CD4-positive, alpha-beta T cell treated with Interleukin-6 at 100 ng/mL for 8 hours (primary cell): Measurements from ENCODE around the gene SFXN4.
A peak's percentile ranks its signal among the peaks of the same experiment; 100 is the strongest.

ENCODE experiments used
- DNase-seq: peaks from one replicate; pipeline ENCODE4 v3.0.0-alpha.2; 2020; ENCODE audit warnings: mixed read lengths, low spot score

SFXN4 gene, protein sequence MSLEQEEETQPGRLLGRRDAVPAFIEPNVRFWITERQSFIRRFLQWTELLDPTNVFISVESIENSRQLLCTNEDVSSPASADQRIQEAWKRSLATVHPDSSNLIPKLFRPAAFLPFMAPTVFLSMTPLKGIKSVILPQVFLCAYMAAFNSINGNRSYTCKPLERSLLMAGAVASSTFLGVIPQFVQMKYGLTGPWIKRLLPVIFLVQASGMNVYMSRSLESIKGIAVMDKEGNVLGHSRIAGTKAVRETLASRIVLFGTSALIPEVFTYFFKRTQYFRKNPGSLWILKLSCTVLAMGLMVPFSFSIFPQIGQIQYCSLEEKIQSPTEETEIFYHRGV

DNA sequence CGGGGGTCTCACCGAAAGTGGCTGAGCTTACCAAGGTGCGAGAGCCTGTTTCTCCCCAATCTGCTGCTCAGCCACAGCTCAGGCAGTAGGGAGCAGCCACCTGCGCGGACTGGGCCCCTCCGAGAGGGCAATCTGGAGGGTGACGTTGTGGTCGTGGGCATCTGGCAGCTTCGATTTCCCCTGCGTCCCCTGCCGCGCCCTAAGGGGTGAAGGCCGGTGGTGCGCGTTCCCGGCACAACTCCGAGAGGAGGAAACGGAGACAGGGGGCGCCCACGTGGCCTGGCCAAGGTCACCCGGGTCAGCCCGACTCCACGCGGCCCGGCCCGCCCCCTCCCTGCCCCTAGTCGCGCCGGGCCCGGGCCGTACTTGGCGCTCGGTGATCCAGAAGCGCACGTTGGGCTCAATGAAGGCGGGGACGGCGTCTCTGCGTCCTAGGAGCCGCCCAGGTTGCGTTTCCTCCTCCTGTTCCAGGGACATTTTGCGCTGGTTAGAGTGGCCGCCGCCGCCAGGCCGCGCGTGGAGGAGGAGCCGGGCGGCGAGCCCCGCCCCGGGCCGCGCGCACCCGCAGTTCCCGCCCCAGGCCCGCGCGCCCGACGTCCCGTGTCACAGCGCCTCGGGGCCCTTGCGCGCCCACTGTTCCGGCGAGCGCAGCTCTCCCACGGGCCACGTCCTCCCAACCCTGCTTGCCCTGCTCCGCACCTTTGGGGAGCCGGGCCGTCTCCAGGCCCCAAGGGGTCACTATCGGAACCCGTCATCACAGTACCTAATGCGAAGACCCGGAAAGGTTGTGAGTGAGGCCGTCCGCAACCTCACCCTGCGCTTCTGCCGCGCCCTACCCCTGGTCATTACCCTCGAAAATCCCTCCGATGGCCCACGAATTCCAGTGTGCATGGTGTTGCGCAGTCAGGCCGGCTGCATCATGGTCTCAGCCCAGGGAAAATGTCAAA is at the start of gene SFXN4:
TSS of gene SFXN4 (minus strand) at position 544 of the 947 bp plus-strand sequence. CDS start at position 477, 67 bp downstream.
- peak; percentile 74 for DNase-seq

DNA sequence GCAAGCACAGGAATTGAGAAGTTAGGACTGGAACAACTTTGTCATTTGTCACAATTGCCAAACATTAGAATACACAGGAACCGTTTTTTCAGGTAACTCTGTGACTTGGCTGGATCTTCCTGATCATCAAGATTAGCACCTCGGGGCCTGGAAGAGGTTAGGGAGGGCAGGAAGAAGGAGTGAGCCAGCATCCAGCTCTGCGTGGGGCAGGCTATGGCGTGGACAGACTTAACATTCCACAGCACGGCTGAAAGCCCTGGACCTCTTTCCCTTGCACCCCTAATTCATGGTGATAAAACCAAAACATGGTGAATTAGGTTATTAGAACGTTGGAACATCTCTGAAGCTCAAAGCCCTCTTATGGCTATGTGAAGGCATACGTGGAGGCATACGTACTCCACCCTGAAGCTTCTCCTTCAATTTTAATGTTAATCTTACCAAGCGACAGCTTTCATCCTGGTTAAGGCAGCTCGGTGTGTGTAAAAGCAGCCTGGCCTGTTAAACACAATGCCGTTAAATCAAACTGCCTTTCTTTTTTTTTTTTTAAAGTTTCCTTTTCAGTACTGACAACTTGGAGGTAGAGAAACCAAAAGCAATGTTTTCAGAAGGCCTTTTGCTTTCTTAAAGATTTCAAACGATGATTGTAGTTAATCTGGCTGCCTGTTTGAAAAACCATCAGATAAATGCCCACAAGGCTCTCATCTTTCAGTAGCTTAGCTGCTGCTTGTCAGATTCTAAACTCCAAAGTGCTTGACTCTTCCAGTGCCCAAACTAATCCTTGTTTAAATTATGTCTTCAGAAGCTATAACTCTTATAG is 46.3 kb upstream of the SFXN4 start:
- DNase-seq: peak; percentile 31

DNA sequence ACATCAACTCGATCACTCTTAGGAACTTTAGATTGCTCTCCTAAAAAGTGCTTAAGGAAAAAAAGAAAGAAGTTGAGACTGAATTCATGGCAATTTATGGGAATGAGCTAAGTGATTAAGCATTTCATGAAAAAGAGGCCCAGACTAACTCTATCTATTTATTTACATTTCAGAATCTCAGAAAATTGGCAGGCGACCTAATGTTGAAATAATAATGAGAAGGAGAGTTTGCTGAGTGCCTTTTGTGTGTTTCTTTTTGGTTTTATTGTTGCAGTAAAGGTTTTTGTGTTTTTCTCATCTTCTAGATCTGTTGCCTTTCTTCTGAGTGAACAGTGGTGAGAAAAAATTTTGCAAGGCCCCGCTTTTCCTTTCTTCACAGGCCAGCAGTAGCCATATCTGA is 45.7 kb upstream of the SFXN4 start:
- no peak for DNase-seq

DNA sequence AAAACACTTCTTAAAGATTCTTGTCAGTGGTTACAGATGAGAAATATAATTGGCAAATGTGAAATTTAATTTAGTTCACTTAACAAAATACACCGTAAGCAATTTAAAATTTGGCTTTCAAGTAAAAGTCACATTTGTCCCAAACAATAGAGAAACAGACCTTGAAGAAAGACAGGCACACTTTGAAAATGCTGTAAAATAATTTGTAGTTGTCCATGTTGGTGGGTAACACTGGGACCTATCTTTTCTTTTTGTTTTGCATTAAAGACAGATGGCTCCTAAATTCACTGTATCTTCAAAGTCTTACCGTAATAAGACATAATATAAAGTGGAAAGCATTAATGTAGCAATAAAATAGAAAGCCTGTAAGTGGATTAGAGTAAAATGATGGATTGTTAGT is 45.1 kb upstream of the SFXN4 start:
- no peak for DNase-seq

DNA sequence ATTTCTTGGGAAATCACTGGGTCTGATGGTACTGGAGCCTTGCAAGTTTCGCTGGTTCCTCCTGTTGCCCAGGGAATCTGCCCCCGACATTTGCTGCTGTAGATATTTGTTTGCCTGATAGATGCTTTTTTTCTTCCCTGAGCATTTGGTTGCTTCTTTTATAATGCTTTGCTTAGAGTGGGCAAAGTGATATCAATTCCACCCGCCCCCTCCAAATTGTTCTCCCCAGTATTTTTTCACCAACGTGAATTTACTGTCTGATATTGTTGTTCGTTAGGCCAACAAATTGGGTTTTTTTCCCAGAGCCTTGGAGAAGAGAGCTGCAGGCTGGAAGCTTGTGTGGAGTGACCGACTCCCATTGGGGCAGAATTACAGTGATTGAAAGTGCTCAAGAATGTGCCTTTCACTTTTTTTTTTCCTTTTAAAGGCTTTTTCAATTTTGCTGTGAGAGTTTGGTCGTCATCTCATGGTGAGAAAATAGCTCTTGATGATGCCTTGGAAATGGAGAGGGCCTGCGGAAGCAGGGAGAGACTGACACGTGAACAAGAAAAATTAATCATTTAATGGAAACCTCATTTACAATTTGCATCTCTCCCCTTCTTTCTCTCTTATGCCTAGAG is 44.3 kb upstream of the SFXN4 start:
- DNase-seq: no peak

DNA sequence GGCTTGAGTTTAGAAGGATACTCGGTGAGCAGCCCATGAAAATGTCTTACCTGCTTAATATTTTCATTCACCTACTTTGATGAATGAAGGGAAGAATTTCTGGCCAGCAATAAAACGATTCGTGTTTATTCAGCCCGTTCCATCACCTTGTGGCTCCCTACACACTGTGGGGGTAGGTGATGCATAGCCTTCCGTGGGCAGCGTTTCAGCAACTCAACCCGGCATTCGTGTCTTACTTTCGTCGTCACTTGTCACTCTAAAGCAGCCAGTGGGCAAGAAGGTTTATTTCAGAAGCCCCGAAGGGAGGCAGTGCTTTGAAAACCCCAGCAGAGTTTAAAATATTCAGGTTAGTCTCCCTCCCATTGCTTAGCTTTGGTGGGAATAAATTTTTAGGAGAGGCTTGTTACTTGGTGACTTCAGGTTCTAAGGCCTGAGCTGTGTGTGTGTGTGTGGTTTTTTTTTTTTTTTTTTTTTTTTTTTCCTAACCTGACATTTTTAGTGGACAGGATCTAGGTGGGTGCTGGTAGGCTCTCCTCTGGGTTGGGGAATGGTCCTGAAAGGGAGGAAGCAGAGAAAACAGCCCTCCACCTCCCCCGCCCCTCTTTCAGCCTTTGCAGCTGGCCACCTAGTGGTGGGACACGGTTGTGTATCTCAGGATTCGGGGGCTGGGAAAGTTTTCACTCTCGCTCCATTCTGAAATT is 43.7 kb upstream of the SFXN4 start:
- peak; percentile 44 for DNase-seq

DNA sequence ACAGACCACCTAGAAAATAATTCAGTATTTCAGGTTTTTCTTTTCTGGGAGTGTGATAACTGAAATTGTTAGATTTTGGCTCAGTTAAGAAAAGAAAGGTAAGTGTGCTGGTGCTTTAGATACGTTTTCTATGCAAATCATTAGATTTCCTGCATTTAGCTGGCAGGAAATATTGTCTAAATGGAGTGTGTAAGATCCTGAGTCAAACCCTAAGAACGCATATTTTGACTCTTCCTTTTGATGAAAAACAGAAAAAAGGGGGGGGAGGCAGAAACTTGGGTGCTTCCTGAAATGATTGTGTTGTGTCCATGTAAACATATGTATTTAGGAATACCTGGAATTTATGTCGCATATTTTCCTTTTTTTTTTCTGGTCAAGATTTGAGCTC is 43.0 kb upstream of the SFXN4 start:
- no peak for DNase-seq

DNA sequence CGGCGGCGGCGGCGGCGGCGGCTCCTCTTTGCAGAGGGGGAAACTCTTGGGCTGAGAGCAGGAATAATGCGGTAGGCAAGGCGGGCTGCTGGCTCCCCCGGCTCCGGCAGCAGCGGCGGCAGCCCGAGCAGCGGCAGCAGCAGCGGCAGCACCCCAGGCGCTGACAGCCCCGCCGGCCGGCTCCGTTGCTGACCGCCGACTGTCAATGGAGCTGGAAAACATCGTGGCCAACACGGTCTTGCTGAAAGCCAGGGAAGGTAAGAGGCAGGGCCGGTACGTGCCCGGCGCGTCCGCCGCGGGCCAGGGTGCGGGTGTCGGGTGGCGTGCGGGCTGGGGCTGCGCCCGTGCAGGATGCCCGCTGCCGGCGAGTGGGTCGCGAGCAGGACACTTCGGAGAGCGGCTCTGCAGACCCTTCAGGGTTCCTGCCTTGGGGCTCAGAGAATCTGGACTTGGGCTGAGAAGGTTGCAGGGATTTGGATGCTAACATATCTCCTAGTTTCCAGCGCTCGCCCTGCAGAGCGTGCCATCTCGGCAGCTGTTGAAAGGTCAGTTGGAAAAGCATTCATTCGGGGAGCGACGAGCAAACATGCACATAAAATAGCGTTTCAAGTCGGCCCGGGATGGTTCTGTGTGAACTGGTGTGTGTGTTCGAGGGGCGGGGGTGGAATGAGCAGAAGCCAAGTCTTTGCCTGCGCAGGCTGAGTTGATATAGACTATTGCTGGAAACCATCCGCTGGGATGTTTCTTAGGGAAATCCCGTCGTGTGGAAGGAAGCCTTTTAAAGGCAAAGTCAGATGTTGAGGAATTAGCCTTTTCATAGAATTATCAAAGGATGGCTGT is 42.4 kb upstream of the SFXN4 start:
- peak; percentile 25 for DNase-seq

DNA sequence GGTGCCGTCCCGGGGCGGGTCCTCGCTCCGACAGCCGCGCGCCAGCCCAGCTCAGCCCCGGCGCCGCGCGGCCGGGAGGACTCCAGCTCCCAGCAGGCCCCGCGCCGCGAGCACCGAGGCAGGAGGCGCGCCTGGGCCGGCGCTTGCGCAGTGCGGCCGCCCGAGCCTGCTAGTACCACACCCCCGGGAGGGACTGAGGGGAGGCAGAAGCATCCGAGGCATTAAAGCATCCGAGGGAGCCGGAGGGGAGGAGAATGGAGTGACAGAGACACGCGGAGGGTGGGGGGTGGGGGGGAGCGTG is 41.8 kb upstream of the SFXN4 start, which contains the start of gene GRK5:
TSS of gene GRK5 (plus strand) at position 206 of the 301 bp plus-strand sequence. CDS start 347 bp downstream, outside the sequence.
- DNase-seq: peak; percentile 98

DNA sequence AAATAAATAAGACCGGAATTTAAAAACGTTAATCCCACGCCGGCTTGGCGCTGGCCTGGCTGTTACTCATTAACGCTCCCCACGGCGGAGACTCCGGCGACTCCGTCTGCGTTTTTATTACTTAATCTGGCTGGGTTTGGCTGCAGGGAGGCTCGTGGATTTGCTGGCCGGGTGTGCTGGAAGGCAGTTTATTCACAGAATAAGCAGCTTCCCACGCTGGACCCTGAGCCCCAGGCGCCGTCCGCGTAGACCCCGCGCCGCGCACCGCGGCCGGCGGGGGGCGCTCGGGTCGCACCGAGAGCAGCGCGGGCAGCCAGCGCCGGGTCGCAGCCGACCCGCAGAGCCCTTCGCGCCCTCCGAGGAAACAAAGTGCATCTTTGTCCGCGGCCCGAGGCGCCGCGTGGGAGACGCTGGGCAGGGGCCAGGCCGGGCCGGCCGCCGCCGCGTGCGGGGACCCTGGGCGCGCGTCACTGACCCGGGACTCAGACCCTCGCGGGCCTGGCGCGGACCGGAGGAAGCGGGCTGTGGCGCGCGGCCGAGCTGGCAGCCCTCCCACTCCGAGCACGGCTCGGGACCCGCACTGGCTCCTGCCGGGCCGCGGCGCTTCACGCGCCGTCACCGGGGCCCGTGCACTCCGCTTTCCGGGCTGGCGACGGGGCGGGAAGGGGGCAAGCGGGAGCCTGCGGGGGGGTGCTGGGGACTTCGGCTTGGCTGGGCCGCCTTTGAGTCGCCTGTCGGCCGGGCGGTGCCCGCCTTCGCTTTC is 41.3 kb upstream of the SFXN4 start:
- peak; percentile 61 for DNase-seq

DNA sequence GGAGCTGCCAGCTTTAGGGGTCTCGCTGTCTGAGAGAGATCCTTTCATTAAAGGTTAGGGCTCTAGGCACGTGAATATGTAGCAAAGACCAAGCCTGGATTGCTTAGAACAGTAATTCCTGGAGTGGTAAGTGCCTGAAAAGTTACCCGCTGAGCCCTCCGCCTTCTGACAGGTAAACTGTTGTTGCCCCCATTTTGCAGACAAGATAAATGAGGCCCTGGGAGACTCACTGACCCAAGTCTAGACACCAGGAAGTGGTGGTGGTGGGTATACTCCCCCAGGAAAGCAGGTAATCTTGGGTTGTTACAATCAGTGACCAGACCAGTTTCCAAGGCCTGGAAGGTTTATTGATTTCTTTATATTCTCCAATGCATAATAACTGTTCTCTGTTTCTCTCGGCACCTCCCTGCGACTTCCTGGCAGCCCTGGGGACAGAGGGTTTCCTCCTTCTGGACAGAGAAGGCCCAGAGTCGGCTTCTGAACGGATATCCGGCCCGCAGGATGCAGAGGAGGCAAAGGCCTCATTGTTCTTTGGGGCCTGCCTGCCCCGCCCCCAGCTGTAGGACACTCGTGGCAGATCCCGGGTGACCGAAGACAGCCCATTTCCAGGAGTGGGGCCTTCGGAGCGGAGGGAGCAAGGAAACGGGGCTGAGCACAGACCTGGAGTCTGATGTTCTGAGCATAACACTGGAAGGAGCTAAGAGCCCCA is 40.5 kb upstream of the SFXN4 start:
- DNase-seq: peak; percentile 28

DNA sequence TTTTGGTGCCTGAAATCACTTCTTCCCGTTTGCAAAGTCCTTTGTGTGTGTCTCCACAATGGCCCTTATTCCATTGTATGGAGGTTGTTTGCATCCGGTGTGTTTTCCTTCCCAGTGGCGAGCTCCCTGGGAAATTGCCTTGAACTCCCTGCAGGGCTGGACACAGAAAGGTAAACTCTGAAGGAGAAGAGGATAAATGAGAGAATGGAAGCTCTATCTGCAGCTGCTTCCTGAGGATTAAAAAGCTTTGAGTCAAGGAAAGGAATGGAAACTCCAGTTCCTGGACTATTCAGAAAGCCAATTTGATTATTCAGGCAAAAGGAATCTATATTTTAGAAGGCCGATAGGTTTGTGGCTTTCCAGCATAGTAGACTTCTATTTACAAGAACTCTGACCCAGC is 37.5 kb upstream of the SFXN4 start:
- no peak for DNase-seq

DNA sequence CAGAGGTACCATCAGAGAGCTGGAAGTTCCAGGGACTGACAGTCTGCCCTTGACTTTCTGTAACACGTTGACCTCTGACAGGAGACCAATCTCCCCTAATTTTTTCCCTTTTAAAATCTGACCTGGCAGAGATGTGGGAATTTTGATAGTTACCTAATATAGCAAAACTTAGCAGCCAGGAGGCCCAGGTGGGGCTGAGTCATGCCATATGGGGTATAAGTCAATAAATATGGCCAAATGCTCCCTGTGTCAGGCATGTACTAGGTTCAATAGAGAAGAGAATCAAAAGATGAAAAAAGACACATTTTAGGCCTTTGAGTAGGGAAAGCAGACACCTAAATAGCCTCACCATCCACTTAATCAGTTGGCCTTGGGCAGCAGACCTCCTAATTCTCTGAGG is 35.7 kb upstream of the SFXN4 start:
- DNase-seq: no peak

DNA sequence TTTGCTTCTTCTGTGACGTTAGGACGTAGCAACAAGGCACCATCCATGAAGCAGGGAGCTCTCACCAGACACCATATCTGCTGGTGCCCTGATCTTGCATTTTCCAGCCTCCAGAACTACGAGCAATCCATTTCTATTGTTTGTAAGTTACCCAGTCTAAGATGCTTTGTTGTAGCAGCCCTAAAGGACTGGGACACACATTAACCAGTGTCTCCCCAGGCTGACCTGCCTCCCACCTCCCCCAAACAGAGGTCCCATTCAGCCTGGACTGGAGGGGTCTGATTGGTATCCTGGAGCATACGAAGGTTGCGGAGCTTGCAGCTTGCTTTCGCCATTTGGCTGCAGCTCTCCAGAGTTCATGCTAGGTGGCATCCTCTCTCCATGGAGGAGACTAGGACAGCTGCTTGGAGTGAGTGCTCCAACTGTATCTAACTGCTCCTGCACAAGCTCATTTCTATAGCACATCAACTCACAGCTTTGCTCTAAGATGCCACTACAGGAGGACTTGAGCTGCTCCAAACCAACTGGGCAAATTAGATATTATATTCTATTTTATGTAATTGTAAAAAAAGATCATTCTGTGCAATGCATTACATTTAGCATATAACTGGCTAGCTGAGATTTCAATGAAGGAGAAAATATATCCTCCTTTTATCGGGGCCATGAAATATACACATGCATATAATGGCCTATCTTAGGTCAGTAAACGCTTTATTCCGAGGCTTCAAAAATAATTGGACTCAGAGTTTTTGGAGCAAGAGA is 33.9 kb upstream of the SFXN4 start:
- DNase-seq: peak; percentile 60

DNA sequence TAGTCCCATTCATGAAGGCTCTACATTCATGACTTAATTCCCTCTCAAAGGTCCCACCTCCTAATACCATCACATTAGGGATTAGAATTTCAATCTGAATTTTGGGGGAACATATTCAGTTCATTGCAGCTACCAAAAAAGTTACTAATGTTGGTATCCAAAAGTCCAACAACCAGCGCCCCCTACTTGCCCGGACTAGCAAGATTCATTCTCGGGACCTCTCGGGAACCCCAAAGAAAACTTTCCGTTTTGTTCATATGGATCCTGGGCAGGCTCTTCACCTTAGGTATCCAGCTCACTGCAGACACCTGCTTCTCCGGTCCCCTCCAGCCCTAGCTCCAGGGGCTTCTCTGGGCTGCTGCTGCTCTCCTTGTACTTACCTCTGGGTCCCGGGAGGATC is 32.9 kb upstream of the SFXN4 start:
- no peak for DNase-seq

DNA sequence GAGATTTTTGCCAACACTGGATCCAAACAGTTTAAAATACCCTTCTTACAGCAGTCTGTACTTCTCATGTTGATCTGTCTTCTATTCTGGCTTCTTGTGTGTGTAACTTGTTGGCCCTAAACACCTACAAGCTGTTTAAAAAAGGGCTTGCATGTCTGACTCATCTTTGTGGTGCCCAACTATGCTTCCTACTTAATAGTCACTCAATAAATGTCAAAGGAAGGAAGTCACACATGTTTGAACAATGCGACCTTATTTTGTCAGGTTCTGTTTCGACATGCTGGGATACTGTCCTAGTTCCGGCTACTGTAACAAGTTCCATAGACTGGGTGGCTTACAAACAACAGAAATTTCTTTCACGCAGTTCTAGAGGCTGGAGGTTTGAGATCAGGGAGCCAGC is 32.4 kb upstream of the SFXN4 start:
- DNase-seq: no peak

DNA sequence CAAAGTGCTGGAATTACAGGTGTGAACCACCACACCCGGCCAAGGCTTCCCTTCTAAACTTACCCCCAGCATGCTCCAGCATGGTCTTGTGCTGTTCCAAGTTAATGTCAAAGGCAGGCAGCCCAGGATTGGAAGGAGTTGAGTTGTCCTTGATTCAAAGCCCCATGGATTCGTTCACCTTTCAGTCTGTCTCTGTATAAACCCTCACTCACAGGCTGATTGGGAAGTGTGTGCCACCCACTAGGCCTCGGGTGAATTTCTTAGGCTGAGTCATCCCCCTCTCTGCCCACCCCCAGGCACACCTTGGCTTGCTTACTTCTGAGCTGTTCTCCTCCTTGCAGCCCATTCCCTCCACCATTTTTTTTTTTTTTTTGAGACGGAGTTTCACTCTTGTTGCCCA is 26.4 kb upstream of the SFXN4 start:
- DNase-seq: no peak
